Activated CD8-positive, alpha-beta memory T cell treated with anti-CD3 and anti-CD28 coated beads for 1 hour (primary cell): ENCODE data around the gene UMODL1.
"Not testable (repeated sequence)": the region's sequence is repeated elsewhere in the genome, so short reads cannot be mapped to it uniquely, and the experiment has no call there.

ENCODE experiments used
- DNase-seq, 2 donors: peaks; one replicate each; pipeline ENCODE4 v3.0.0-alpha.2; 2020; ENCODE audit warnings: low read depth in 1 of 2; ENCODE audit errors: extremely low read depth in 1 of 2

The UMODL1 gene

DNA sequence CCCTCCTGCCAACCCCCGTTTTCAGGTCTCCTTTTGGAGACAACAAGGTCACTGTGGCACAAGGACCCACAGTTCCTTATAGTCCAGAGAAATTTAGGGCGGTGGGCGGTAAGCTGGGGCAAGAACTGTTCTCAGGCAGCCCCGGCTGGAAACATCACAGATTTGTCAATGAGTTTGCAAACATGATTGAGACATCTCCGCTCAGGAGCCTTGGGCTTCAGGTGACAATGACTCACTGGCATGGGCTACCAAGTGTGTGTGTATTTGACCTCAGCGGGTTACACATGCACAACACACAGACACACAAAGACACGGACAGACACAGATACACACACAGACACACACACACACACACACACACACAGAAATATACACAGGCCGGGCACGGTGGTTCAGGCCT lies 89.6 kb downstream of the UMODL1 start:
- no peak for DNase-seq

DNA sequence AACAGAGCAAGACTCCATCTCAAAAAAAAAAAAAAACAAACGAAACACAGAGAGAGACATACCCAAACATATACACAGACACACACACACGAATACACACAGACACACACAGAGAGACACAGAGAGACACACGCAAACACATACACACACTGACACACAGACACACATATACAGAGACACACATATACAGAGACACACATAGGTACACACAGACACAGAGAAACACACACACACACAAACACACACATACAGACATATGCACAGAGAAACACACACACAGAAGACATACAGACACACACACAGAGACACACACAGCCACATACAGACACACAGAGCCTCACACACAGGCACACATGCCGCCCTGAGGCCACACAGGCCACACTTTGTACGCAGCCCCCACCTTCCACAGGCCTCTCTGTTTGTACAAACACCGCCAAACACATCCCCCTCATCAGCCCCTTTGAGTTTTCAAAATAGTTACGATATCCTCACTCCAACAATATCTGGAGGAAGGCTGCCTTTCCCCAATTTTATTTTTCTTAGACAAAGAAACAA lies 90.4 kb downstream of the UMODL1 start:
- no peak for DNase-seq

DNA sequence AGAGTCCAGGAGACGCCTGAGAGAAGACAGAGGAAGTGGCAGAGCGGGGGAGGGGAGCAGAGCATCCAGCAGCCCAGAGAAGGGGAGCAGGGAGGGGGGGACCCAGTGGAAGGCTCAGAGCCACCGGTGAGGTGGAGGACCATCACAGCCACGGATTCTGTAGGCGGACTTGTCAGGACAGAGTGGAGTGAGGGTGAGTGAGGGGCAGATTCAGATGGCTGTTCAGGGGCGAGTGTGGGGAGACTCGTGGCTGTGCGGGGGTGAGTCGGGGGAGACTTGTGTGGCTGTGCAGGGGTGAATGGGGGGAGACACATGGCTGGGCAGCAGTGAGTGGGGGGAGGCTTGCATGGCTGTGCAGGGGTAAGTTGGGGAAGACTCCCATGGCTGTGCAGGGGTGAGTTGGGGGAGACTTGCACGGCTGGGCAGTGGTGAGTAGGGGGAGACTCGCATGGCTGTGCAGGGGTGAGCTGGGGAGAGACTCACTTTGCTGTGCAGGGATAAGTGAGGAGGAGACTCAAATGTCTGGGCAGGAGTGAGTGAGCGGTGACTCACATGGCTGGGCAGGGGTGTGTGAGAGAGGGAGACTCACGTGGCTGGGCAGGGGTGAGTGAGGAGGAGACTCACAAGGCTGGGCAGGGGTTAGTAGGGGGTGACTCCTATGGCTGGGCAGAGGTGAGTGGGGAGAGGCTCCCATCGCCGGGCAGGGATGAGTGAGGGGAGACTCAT lies 91.0 kb downstream of the UMODL1 start:
- DNase-seq = no peak

DNA sequence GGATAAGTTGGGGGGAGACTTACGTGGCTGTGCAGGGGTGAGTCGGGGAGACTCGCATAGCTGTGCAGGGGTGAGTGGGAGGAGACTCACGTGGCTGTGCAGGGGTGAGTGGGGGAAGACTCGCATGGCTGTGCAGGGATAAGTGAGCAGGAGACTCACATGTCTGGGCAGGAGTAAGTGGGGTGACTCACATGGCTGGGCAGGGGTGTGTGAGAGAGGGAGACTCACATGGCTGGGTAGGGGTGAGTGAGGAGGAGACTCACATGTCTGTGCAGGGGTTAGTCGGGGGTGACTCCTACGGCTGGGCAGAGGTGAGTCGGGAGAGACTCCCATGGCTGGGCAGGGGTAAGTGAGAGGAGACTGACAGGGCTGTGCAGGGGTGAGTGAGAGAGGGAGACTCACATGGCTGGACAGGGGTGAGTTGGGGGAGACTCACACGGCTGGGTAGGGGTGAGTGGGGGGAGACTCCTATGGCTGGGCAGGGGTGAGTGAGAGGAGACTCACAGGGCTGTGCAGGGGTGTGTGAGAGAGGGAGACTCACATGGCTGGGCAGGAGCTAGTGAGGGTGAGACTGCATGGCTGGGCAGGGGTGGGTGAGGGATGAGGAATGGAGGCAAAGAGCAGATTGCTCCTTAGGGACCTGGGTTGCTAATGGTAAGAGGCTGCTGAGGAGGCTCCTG lies 91.9 kb downstream of the UMODL1 start:
- DNase-seq = no peak

DNA sequence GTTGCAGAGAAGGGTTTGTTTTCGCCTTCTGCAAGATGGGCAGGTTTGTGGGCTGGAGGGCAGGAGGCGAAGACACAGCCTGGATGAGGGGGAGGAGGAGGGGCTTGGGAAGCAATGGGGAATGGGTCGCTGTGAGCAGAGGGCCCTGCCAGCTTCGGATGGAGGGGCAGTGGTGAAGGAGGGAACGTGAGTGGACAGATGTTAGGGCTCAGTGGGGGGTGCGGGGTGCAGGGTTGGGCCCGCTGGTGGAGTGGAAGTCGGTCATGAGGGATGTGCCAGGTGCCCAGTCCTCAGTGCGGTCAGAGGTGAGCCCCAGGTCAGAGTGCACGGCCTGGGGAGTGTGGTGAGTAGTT lies 92.4 kb downstream of the UMODL1 start:
- no peak for DNase-seq

DNA sequence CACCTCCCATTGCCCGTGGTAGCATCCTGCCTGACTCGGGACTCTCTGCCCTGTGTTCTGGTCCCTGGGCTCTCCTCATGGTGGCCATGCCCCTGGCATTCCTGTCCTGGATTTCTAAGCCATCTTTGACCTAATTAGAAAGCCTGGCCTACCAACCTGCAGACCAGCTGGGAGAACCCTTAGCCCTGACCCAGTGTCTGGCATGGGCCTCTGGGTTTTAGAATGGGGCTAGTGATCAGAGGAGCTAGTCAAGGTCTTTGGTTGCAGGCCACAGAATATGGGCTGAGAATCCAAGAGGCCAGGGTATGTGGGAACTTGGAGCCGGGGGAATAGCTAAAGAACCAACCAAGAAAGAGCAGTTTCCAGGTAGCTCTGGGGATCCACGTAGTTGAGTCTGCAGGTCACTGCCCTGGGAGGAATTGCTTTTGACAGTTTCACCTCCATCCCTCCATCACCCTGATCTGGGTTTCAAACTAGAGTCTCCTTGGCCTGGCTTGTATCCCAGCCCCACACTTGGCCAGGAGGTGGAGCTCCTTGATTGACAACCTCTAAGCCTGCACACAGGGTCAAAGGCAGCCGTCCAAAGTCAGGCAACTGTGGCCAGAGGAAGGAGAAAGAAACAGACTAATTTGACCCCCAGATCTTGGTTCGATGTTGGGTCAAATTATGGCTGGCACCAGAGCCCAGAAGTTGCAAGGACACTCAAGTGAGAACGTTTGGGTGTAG lies 93.1 kb downstream of the UMODL1 start:
- DNase-seq = peak; percentile 25 to 27

DNA sequence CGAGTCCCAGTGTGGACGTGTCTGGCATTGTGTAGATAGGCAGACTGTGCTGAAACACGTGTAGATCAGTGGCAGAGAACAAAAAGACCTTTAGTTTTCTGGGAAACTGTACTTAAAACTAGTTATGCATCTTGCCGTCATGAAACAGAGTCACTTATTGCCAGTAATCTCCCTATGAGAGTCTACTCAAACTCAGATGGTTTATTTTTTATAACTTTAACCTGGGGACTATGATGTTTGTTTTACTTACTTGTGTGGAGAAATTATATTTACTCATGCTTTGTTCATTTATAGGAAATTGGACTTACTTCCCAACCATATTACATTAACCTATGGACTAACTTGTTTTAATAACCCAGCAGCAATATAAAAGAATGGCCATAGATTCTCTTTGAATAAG lies 93.7 kb downstream of the UMODL1 start:
- no peak for DNase-seq

DNA sequence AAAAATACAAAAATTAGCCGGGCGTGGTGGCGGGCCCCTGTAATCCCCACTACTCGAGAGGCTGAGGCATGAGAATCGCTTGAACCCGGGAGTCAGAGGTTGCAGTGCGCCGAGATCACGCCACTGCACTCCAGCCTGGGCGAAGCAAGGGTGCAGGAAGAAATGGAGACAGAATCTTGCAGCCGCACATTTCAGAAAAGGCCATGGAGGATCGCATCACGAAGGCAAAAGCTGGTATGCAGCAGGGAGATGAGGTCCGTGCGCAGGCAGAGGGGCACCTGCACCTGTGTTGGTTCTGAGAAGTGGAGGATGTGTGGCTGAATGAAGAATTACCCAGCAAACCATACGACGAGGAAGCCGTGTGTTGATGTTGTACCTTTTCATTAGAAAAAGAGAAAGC lies 94.8 kb downstream of the UMODL1 start:
- DNase-seq = no peak

DNA sequence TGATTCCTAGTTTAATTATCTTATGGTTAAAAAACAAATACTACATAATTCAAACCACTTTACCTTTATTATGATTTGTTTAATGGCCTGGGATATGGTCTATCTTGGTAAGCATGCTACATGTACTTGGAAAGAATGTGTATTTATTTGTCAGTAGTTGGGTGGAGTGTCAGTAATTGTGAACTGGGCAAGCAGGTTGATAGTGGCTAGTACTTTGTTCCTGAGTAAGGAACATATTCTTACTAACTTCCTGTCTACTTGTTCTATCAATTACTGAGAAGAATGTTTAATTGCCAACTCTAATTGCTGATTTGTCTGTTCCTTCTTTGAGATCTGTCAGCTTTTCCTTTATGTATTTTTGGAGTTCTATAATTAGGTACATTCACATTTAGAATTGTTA lies 98.6 kb downstream of the UMODL1 start:
- no peak for DNase-seq

DNA sequence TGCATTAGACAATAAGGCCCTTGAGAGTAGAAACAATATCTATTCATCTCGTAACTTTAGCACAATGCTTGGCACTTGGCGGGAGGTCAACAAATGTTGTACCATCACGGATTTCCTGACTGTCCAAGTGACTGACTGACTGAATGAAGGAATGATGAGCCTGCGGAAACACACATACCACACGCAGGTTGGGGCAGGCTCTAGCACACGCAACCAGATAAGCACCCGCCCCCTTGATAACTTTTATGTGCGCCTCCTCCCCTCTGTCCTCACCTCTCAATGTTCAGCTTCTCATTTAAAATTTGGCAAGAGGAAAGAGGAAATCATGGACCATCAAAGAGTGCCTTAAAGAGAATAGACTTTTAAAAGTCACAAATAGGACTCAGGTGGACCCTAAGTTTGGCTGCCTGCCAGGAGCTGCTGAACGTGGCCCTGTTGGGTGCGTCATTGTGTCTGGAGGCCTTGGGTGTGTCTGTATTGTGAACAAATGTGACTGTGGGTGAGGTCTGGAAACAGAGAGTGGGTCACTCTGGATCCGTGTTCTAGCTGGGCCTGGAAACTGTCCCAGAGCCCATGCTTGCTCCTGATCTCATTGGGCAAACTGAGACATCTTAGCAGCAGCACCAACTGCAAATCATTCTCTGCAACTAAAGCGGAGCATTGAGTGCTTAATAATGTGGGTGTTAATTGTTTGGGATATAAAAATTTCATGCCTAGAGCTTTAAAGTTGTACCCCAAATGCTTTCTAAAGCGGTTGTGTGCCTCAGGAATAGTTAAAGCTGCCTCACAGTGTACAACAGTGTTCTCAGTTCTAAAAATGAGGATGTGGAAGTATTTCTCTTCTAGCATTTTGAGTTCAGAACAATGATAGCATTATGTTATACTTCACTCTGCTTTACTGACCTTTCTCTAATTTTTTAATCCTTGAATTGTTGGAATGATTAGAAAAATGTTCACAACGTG lies 100.3 kb downstream of the UMODL1 start:
- DNase-seq = no peak

DNA sequence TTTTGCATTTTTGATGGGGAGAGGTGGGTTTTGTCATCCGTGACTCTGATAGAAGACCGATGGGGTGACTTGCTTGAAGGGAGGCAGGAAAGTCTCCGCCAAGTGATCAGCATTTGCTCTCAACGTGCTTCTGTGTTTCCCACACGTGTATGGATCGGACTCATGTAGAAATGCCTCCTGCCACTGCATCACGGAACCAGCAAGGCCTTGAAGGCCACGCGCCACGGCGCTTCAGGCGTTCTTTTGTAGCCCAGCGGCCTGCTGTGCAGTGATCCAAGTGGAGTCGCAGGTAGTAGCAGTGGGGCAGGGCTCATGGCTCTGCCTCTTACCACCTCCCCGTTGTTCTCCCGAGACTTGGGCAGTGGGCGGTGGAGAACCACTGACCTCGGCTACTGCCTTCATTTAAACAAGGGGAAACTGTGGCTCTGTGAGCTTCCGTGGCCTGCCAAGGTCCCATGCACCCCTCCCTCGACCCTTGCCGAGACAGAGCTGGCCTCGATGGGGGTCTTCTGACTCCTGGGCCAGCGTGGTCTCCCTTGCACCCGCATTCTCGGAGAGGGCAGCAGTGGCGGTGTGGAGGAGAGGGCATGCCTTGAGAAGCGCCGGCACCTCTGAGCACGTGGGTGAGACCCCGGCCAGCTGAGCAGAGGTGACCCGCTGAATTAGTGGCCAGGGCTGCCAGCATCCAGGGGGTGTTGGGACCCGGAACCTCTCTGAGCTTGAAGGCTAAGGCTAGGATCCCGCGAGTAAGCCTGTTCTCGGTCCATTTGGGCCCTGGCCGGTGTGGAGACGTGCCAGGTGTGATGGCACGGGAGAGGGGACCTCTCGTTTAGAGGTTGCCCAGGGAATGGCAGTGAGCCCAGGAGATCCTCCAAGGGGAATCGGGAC lies 101.7 kb downstream of the UMODL1 start:
- no peak for DNase-seq

DNA sequence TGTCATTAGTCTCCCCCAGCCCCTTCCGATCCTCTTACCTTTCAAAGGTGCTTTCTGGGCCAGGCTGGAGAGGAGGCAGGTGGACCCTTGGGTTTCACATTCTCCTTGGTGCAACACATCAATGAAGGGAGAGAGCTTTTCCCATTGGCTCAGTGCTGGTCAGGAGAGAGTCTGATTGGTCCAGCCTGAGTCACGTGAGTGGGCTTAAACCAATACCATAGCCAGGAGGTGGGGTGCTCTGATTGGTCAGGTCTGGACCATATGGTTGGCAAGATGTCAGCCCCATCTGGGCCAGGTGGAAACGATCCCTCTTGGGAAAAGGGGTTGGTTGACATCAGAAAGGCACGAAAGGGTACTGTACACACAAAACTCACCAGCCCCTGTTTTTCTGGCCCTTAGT lies 103.1 kb downstream of the UMODL1 start:
- no peak for DNase-seq

DNA sequence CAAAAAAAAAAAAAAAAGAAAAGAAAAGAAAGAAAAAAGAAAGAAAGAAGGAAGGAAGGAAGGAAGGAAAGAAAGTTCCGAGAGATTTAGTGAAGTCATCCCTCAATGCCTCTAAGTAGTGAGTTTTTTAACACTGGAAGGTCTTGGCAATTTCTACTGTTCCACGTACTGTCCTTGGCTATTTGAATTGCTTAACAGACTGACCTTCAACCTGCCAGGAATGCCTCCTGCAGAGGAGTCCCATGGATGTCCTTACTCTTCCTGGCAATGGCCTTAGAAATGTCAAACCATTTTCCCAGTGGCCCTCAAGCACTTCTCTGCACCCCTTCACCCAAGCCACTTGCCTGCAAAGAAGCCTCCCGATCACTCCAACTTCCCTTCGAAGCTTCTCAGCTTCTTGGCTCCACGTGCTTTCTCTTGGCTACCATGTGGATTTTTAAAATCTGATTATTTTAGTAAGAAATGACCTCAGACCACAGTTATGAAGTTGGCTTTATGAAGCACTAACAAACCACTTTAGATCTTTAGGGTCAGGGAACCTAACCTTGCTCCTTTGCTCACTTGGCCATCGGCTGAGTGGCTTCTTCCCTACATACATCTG lies 104.1 kb downstream of the UMODL1 start:
- DNase-seq = no peak

DNA sequence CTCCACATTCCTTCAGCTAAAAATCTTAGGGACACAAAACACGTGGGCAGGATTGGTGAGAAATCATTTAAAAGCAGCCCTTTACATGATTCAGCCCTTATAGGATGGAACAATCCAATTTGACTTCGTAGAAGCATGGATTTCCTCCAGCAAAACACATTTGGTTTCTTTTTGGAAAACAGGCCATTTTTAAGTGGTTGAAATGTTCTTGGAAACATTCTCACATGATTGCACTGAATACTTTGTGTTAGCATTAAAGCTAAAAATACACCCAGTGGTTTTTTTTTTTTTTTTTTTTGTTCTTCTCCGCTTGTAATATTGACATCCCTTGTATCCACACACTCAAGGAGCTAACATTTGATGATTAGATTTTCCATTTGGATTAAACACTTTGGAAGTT lies 105.7 kb downstream of the UMODL1 start:
- DNase-seq = no peak

DNA sequence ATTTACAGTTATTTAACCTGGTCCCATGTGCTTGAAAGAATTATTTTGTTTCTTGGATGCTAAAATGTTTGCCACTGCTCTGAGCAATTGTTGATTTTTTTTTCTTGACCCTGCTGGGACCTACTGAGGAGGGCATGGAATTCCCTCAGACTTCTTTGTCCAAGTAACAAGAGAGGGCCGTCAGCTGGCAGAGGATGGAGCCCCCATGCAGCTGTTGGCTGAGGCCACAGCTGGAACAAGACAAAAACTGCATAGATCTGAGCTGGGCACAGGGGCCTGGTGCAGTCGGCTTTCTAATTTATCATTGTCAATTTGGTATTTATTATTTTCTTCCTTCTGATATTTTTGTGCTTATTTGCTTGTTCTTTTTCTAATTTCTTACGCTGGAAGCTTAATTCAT lies 108.2 kb downstream of the UMODL1 start:
- no peak for DNase-seq

DNA sequence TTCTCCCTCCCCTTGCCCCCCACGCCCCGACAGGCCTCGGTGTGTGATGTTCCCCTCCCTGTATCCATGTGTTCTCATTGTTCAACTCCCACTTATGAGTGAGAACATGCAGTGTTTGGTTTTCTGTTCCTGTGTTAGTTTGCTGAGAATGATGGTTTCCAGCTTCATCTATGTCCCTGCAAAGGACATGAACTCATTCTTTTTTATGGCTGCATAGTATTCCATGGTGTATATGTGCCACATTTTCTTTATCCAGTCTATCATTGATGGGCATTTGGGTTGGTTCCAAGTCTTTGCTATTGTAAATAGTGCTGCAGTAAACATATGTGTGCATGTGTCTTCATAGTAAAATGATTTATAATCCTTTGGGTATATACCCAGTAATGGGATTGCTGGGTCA lies 108.9 kb downstream of the UMODL1 start:
- not testable (repeated sequence) for DNase-seq

DNA sequence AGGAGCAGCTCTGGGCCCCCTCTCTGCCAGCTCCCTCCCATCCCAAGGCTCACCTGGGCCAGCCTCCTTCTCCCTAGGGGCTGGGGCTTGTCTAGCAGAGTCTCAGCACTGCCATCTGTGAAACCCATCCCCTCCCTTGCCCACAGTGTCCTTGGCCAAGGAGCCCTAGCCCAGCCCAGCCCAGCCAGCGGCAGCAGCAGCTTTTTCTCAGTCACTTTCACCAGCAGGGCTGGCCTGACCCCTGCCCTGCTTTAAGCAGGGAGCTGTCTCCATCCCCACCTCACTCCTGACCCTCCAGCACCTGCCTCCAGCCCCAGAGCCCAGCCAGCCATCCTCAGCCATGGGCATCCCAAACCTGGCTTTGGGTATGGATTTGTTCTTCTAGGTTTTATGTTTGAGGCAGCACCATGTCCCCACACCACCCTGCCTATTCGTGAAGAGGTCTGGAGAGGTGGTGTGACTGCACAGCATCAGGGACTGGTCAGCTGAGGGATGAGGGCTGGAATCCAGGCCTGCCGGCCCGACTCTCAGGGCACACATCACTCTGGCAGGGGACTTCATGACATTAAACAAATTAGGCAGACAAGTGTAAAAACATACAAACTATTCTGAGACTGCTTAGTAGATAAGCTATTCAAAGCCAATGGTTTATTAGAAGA lies 111.7 kb downstream of the UMODL1 start:
- no peak for DNase-seq

DNA sequence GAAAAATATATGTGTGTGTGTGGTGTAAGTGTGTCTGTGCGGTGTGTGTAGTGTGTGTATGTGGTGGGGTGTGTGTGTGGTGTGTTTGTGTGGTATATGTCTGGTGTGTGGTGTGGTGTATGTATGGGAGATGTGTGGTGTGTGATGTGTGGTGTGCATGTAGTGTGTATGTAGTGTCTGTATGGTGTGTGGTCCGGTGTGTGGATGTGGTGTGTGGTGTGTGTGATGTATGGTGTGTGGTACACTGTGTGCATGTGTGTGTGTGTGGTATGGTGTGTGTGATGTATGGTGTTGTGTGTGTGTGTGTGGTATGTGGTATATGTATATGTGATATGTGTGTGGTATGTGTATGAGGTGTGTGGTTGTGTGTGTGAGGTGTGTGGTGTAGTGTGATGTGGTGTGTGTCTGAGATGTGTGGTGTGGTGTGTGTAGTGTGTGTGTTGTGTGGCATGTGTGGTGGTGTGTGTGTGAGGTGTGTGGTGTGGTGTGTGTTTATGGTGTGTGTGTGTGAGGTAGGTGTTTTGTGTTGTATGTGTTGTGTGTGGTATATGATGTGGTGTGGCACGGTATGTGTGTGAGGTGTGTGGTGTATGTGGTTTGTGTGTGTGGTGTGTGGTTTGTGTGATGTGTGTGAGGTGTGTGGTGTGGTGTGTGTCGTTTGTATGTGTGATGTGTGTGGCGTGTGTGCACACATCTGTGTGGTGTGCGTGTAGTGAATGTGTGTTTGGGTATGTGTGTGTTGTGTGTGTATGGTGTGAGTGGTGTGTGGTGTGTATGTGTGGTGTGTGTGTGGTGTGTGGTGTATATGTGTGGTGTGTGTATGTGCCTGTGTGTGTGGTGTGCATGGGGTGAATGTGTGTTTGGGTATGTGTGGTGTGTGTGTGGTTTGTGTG lies 112.5 kb downstream of the UMODL1 start:
- DNase-seq = no peak
